Peyer's patch (tissue), 4 donors: ENCODE measurements around the gene PDE10A. TPM values are rescaled to one million over a fixed set of nuclear protein-coding genes. Genes with fewer than 3 reads are reported as not detected.
A peak's percentile ranks its signal among the peaks of the same experiment; 100 is the strongest.

Experiments used
- DNase-seq, 3 donors: peaks; one replicate each; pipeline ENCODE4 v3.0.0-alpha.2; 2017 to 2019
- H3K27ac ChIP-seq, 4 donors: fragments of 200-600 bp; sonication (generic); one replicate each; pipeline ENCODE4 v1.5.1; 2016 to 2019
- H3K27me3 ChIP-seq, 2 donors: fragments of 200-600 bp; sonication (generic); one replicate each; pipeline ENCODE4 v1.5.1; 2019
- H3K36me3 ChIP-seq, 3 donors: fragments of 200-600 bp; sonication (generic); one replicate each; pipeline ENCODE4 v1.5.1; 2016 to 2019
- H3K4me1 ChIP-seq, 4 donors: fragments of 200-600 bp; sonication (generic); one replicate each; pipeline ENCODE4 v1.5.1; 2016 to 2019
- H3K4me3 ChIP-seq, 4 donors: fragments of 200-600 bp; sonication (generic); 1 replicate in 3 of 4; 2 replicates in 1 of 4; pipeline ENCODE4 v1.5.1; 2016 to 2019; ENCODE audit warnings: mild to moderate bottlenecking in 1 of 4
- H3K9me3 ChIP-seq, 4 donors: fragments of 200-600 bp; sonication (generic); one replicate each; pipeline ENCODE4 v1.5.1; 2016 to 2019; ENCODE audit warnings: mild to moderate bottlenecking in 1 of 4
- CTCF ChIP-seq, 6 experiments: fragments of 450-650 bp in 4 of 6; fragments of 200-600 bp in 2 of 6; sonication (generic) in 1 of 6; IDR thresholded peaks; one replicate each; pipeline ENCODE4 v1.5.1; 2017 to 2019; ENCODE audit warnings: antibody characterized with exemption in 6 of 6, mild to moderate bottlenecking in 3 of 6, moderate library complexity in 1 of 6
- POLR2A ChIP-seq, 2 donors: fragments of 450-650 bp; IDR thresholded peaks; one replicate each; pipeline ENCODE4 v1.5.1; 2017; ENCODE audit warnings: antibody characterized with exemption in 2 of 2, mild to moderate bottlenecking in 2 of 2, moderate library complexity in 2 of 2
- total RNA-seq, 4 donors: library from RNA; depleted of rRNA; stranded (reverse); fragments of >200 nt; gene quantifications; one replicate each; pipeline ENCODE4 v1.1.0, GENCODE V29; 2016

PDE10A gene
- total RNA-seq, 4 donors from 2014 or later = 0.35 to 8.8 (median 6.0) TPM

GRCh38 chr6:165443462-165443861 lies 219.6 kb downstream of the PDE10A start:
- TF ChIP-seq POLR2A (IDR thresholded peaks at IDR 0.05) = no peak
- no peaks in the 10 kb centered on the region for H3K4me1 ChIP-seq
- H3K27ac ChIP-seq = no peak overlapping the region
- H3K9me3 ChIP-seq = no peaks in the 10 kb centered on the region
- H3K27me3 ChIP-seq = no peaks in the 10 kb centered on the region
- no peak for DNase-seq
- H3K4me3 ChIP-seq = no peak overlapping the region
- no peaks in the 10 kb centered on the region for H3K36me3 ChIP-seq

- Histone ChIP-seq H3K36me3 (no peaks in the 10 kb centered on the region), H3K27me3 (no peaks in the 10 kb centered on the region), H3K27ac (no peak overlapping the region), H3K4me1 (no peaks in the 10 kb centered on the region), H3K4me3 (no peak overlapping the region), H3K9me3 (no peaks in the 10 kb centered on the region)
- no peak for DNase-seq
- TF ChIP-seq CTCF (IDR thresholded peaks at IDR 0.05) = no peak
- no peak for TF ChIP-seq POLR2A (IDR thresholded peaks at IDR 0.05)
These were observed 221.9 kb downstream of the PDE10A start for GRCh38 chr6:165441181-165441580.

- no peaks in the 10 kb centered on the region for H3K27me3 ChIP-seq
- H3K9me3 ChIP-seq = no peaks in the 10 kb centered on the region
- no peaks in the 10 kb centered on the region for H3K36me3 ChIP-seq
- DNase-seq = no peak
- TF ChIP-seq CTCF (IDR thresholded peaks at IDR 0.05) = peak in 5 of 6 experiments; percentile 4 to 64 (median 39)
- TF ChIP-seq POLR2A (IDR thresholded peaks at IDR 0.05) = no peak
- no peaks in the 10 kb centered on the region for H3K4me1 ChIP-seq
- H3K4me3 ChIP-seq = no peak overlapping the region
- H3K27ac ChIP-seq = no peak overlapping the region
These were observed 223.0 kb downstream of the PDE10A start for GRCh38 chr6:165439928-165440554.

- H3K4me1 ChIP-seq = no peaks in the 10 kb centered on the region
- H3K9me3 ChIP-seq = no peaks in the 10 kb centered on the region
- H3K36me3 ChIP-seq = no peaks in the 10 kb centered on the region
- no peaks in the 10 kb centered on the region for H3K27me3 ChIP-seq
- H3K27ac ChIP-seq = no peak overlapping the region
- DNase-seq = no peak
- TF ChIP-seq CTCF (IDR thresholded peaks at IDR 0.05) = no peak
- no peak for TF ChIP-seq POLR2A (IDR thresholded peaks at IDR 0.05)
- H3K4me3 ChIP-seq = no peak overlapping the region
These were observed 236.1 kb downstream of the PDE10A start for GRCh38 chr6:165426892-165427291.

GRCh38 chr6:165422192-165422591 lies 240.8 kb downstream of the PDE10A start:
- no peaks in the 10 kb centered on the region for H3K36me3 ChIP-seq
- H3K4me3 ChIP-seq = no peak overlapping the region
- DNase-seq = no peak
- no peaks in the 10 kb centered on the region for H3K27me3 ChIP-seq
- no peak overlapping the region for H3K27ac ChIP-seq
- TF ChIP-seq CTCF (IDR thresholded peaks at IDR 0.05) (no peak), POLR2A (IDR thresholded peaks at IDR 0.05) (no peak)
- no peaks in the 10 kb centered on the region for H3K9me3 ChIP-seq
- no peaks in the 10 kb centered on the region for H3K4me1 ChIP-seq

GRCh38 chr6:165417278-165417865 lies 245.7 kb downstream of the PDE10A start:
- Histone ChIP-seq H3K9me3 (no peaks in the 10 kb centered on the region), H3K4me1 (no peaks in the 10 kb centered on the region), H3K36me3 (no peaks in the 10 kb centered on the region), H3K4me3 (no peak overlapping the region), H3K27me3 (no peaks in the 10 kb centered on the region), H3K27ac (no peak overlapping the region)
- TF ChIP-seq CTCF (IDR thresholded peaks at IDR 0.05) = no peak
- DNase-seq = no peak
